K562 (cell line): ENCODE results near the gene CD248. TPM values are rescaled to one million over a fixed set of nuclear protein-coding genes. Genes with fewer than 3 reads are reported as not detected.

Experiments used
- BCLAF1 ChIP-seq, 2 experiments: fragments of 450-650 bp in 1 of 2; IDR thresholded peaks; 2 replicates each; pipeline ENCODE4 v1.6.1; 2011 to 2017; ENCODE audit warnings: low read depth in 2 of 2, antibody characterized with exemption in 1 of 2, borderline replicate concordance in 1 of 2, low read length in 1 of 2, mild to moderate bottlenecking in 1 of 2, mixed read lengths in 1 of 2; ENCODE audit not compliant: control insufficient read depth in 1 of 2
- CCNT2 ChIP-seq: IDR thresholded peaks from 2 replicates; pipeline ENCODE4 v1.6.1; 2011; ENCODE audit warnings: borderline replicate concordance, low read depth, mild to moderate bottlenecking, moderate library complexity, mixed read lengths, low read length; ENCODE audit not compliant: insufficient read length; ENCODE audit errors: extremely low read depth
- CREB3L1 ChIP-seq: fragments of 450-650 bp; IDR thresholded peaks from 2 replicates; pipeline ENCODE4 v1.6.1; 2014; ENCODE audit warnings: low read depth, mild to moderate bottlenecking, moderate library complexity, borderline replicate concordance
- CTCFL ChIP-seq: IDR thresholded peaks from 2 replicates; pipeline ENCODE4 v1.6.1; 2011; ENCODE audit warnings: borderline replicate concordance, low read depth, mild to moderate bottlenecking, moderate library complexity, low read length; ENCODE audit not compliant: insufficient read depth, poor library complexity, severe bottlenecking
- DEAF1 ChIP-seq: fragments of 450-650 bp; formaldehyde crosslinking; IDR thresholded peaks from 2 replicates; pipeline ENCODE4 v1.4.0; 2020; ENCODE audit warnings: mild to moderate bottlenecking, moderate library complexity
- E2F3 ChIP-seq: fragments of 250-450 bp; sonication (Bioruptor Pico); IDR thresholded peaks from 2 replicates; pipeline ENCODE4 v1.4.0; 2020; ENCODE audit warnings: mild to moderate bottlenecking
- FOXK1 ChIP-seq: sonication (generic); formaldehyde crosslinking; IDR thresholded peaks from 2 replicates; pipeline ENCODE4 v1.8.0; 2022; ENCODE audit warnings: missing genetic modification reagents, mild to moderate bottlenecking, borderline replicate concordance
- GABPB1 ChIP-seq: sonication (generic); formaldehyde crosslinking; IDR thresholded peaks from 2 replicates; pipeline ENCODE4 v1.8.0; 2022; ENCODE audit warnings: mild to moderate bottlenecking, missing genetic modification reagents
- GTF2F1 ChIP-seq: IDR thresholded peaks from 2 replicates; pipeline ENCODE4 v1.6.1; 2011; ENCODE audit warnings: low read depth, low read length, improper control_type of control experiment
- KDM2B ChIP-seq: fragments of 250-450 bp; sonication (Bioruptor Pico); IDR thresholded peaks from 2 replicates; pipeline ENCODE4 v1.8.0; 2021; ENCODE audit warnings: mild to moderate bottlenecking, moderate library complexity
- MEIS2 ChIP-seq: fragments of 450-650 bp; IDR thresholded peaks from 2 replicates; pipeline ENCODE4 v1.6.1; 2014; ENCODE audit warnings: mild to moderate bottlenecking; ENCODE audit not compliant: partially characterized antibody
- NUFIP1 ChIP-seq: fragments of 450-650 bp; IDR thresholded peaks from 2 replicates; pipeline ENCODE4 v1.6.1; 2018; ENCODE audit not compliant: partially characterized antibody
- RCOR1 ChIP-seq, 2 experiments: IDR thresholded peaks; 2 replicates each; pipeline ENCODE4 v1.6.1; 2012; ENCODE audit warnings: low read depth in 2 of 2, low read length in 2 of 2, borderline replicate concordance in 1 of 2, improper control_type of control experiment in 1 of 2
- SMARCB1 ChIP-seq: IDR thresholded peaks from 2 replicates; pipeline ENCODE4 v1.6.1; 2011; ENCODE audit warnings: improper control_type of control experiment, low read depth; ENCODE audit not compliant: insufficient read length
- ZC3H11A ChIP-seq: IDR thresholded peaks from 2 replicates; pipeline ENCODE4 v1.6.1; 2012; ENCODE audit warnings: low read depth, low read length, improper control_type of control experiment
- ZC3H8 ChIP-seq: fragments of 450-650 bp; IDR thresholded peaks from 2 replicates; pipeline ENCODE4 v1.6.1; 2017
- ZNF253 ChIP-seq: fragments of 250-450 bp; sonication (Bioruptor Pico); conservative IDR thresholded peaks from 2 replicates; pipeline ENCODE4 v1.6.1; 2021; ENCODE audit warnings: mild to moderate bottlenecking
- ZNF76 ChIP-seq: fragments of 250-450 bp; sonication (Bioruptor Pico); IDR thresholded peaks from 2 replicates; pipeline ENCODE4 v1.4.0; 2020; ENCODE audit warnings: mild to moderate bottlenecking, moderate library complexity, borderline replicate concordance
- polyA plus RNA-seq, 8 experiments: library from polyadenylated mRNA; depleted of rRNA in 4 of 8; stranded (reverse) in 5 of 8; unstranded in 3 of 8; fragments of >200 nt; fragmentation: Nextera tagmentation in 2 of 8; fragmentation: Illumina TruSeq in 1 of 8; extraction: Ambion mirVana in 2 of 8; extraction: Trizol in 1 of 8; gene quantifications; 2 replicates each; pipeline versions ENCODE4 v1.2.1 to v1.2.3, GENCODE V29; 2011 to 2014; ENCODE audit warnings: inconsistent platforms in 1 of 8, missing spikeins in 1 of 8
- total RNA-seq, 7 experiments: library from RNA; depleted of rRNA in 6 of 7; stranded (reverse); fragments of >200 nt in 6 of 7; fragmentation: Illumina TruSeq in 2 of 7; extraction: Trizol in 2 of 7; gene quantifications; 2 replicates each; pipeline versions ENCODE4 v1.2.1 to v1.2.3, GENCODE V29; 2011 to 2021; ENCODE audit warnings: low replicate concordance in 1 of 7

Gene CD248
- total and polyA plus RNA-seq, 9 of the 15 experiments (the other 6 are each of a cell fraction or from before 2014, with no cell fraction given): 0.09 TPM; not detected in 8

- TF ChIP-seq CREB3L1 (no peak), CTCFL (no peak), SMARCB1 (no peak), MEIS2 (no peak), FOXK1 (CRISPR knock-in tag) (no peak), GTF2F1 (no peak), KDM2B (CRISPR knock-in tag) (no peak), E2F3 (CRISPR knock-in tag) (no peak), RCOR1 (IDR thresholded peaks at IDR 0.05; ENCODE audit: borderline replicate concordance in 1 of 2, low read depth in 2 of 2, low read length in 2 of 2) (no peak), GABPB1 (CRISPR knock-in tag) (no peak), ZNF253 (CRISPR knock-in tag) (no peak), ZC3H11A (no peak), BCLAF1 (IDR thresholded peaks at IDR 0.05; ENCODE audit: borderline replicate concordance in 1 of 2, control insufficient read depth in 1 of 2, low read depth in 2 of 2, low read length in 1 of 2) (no peak), NUFIP1 (no peak), DEAF1 (CRISPR knock-in tag) (no peak), ZC3H8 (no peak), CCNT2 (peak; percentile 35), ZNF76 (CRISPR knock-in tag) (no peak)
Measured at GRCh38 chr11:66312549-66313320, 4.1 kb downstream of the CD248 start (continued).
